BE2C (cell line): ENCODE data around the gene SNX30.
A peak's percentile ranks its signal among the peaks of the same experiment; 100 is the strongest.

Experiments
- DNase-seq: peaks from one replicate; pipeline ENCODE4 v3.0.0-alpha.2; 2020
- H3K27me3 ChIP-seq: fragments of 250-450 bp; sonication (Bioruptor Pico); 2 replicates; pipeline ENCODE4 v1.5.1; 2020; ENCODE audit warnings: mild to moderate bottlenecking
- H3K36me3 ChIP-seq: fragments of 250-450 bp; sonication (Bioruptor Pico); 2 replicates; pipeline ENCODE4 v1.5.1; 2020; ENCODE audit warnings: mild to moderate bottlenecking
- H3K4me1 ChIP-seq: fragments of 250-450 bp; sonication (Bioruptor Pico); 2 replicates; pipeline ENCODE4 v1.5.1; 2020
- H3K4me3 ChIP-seq: 2 replicates; pipeline ENCODE4 v1.5.1; 2011; ENCODE audit warnings: low read depth, low read length
- H3K9me3 ChIP-seq: fragments of 250-450 bp; sonication (Bioruptor Pico); 2 replicates; pipeline ENCODE4 v1.5.1; 2020
- CTCF ChIP-seq: IDR thresholded peaks from 2 replicates; pipeline ENCODE4 v1.5.1; 2012; ENCODE audit warnings: mild to moderate bottlenecking, low read depth, low read length

SNX30 gene

GRCh38 chr9:112817860-112818203, 67.3 kb downstream of the SNX30 start:
- Histone ChIP-seq H3K27me3 (no peaks in the 10 kb centered on the region), H3K9me3 (no peaks in the 10 kb centered on the region), H3K36me3 (no peaks in the 10 kb centered on the region), H3K4me3 (no peak overlapping the region), H3K4me1 (no peaks in the 10 kb centered on the region)
- TF ChIP-seq CTCF: no peak
- DNase-seq: no peak

DNA sequence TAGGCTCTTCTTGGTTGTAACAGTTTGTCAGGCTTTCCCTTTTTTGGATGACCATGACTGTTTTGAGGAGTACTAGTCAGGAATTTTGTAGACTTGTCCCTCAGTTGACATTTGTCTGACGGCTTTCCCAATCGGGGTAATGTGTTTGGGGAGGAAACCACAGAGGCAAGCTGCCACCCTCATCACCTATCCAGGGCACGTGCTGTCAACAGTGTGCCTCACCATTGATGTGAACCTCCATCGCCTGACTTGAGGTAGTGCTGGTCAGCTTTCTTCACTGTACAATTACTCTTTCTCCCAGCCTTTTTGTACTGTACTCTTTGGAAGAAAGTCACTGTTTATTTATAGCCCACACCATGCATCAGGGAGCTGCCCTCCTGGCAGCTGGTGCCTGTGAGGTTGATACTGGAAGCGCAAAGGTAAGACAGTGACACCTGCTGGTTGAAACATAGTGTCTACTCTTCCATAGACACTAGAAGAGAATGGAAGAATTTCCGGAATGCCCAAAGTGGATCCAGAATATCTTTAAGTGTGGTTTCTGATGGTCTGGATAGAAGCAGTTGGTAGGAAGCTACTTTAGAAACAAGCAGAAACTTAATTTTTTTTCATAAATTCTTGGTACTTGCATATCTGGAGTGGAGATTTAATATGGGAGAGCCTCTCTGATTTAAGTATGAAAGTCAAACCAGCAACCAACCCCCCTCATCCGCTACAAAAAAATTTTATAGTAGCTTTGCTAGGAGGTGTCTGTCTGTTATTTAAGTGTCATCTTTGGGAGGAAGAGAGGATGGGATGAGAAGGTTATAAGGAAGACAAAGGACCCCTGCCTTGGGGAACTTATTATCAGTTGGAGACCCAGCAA, 69.3 kb downstream of the SNX30 start:
- H3K4me3 ChIP-seq: no peak overlapping the region

GRCh38 chr9:112820881-112821280, 70.3 kb downstream of the SNX30 start:
- DNase-seq: no peak
- no peaks in the 10 kb centered on the region for H3K27me3 ChIP-seq
- no peak overlapping the region for H3K4me3 ChIP-seq
- no peaks in the 10 kb centered on the region for H3K36me3 ChIP-seq
- no peaks in the 10 kb centered on the region for H3K9me3 ChIP-seq
- H3K4me1 ChIP-seq: no peaks in the 10 kb centered on the region
- no peak for TF ChIP-seq CTCF

More for the DNA sequence above, 69.3 kb downstream of the SNX30 start:
- Histone ChIP-seq H3K36me3 (no peaks in the 10 kb centered on the region), H3K9me3 (no peaks in the 10 kb centered on the region), H3K27me3 (no peaks in the 10 kb centered on the region), H3K4me1 (no peaks in the 10 kb centered on the region)
- DNase-seq: peak; percentile 49
- TF ChIP-seq CTCF: peak; percentile 86

- no peaks in the 10 kb centered on the region for H3K4me1 ChIP-seq
- H3K4me3 ChIP-seq: no peak overlapping the region
- no peak for TF ChIP-seq CTCF
- H3K9me3 ChIP-seq: no peaks in the 10 kb centered on the region
- no peaks in the 10 kb centered on the region for H3K27me3 ChIP-seq
- no peak for DNase-seq
- H3K36me3 ChIP-seq: no peaks in the 10 kb centered on the region
Observed at GRCh38 chr9:112822618-112823017, 72.1 kb downstream of the SNX30 start.

- Histone ChIP-seq H3K9me3 (no peaks in the 10 kb centered on the region), H3K36me3 (no peaks in the 10 kb centered on the region), H3K4me3 (no peak overlapping the region), H3K27me3 (no peaks in the 10 kb centered on the region), H3K4me1 (no peaks in the 10 kb centered on the region)
- TF ChIP-seq CTCF: no peak
- DNase-seq: no peak
Observed at GRCh38 chr9:112823257-112823656, 72.7 kb downstream of the SNX30 start.

DNA sequence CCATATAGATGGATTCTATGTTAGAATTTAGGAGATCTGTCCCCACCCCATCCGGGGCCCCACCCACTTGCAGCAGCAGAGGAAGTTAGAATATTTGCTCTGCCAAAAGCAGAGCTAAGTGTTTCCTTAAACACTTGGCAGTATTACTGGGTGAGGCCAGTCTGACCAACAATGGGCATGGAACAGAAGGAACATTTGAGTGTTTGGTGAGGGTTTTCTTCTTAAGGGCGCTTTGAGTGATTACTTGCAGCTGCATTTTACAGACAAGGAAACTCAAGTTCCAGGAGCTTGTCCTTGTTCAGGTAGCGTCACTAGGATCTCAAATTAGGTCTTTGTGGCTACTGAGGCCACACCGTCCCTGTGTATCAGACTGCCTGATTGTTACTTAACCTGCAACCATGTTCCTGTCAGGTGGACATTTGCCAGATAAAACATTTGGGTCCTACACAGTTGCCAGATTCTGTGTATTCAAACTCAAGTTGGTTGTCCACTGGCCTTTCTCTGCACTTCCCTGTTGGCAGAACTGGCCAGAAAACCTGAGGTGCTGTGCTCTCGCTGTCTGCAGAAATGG, 80.8 kb downstream of the SNX30 start:
- DNase-seq: no peak
- no peak for TF ChIP-seq CTCF

More for the DNA sequence above, 80.8 kb downstream of the SNX30 start:
- Histone ChIP-seq H3K36me3 (no peaks in the 10 kb centered on the region), H3K4me3 (no peak overlapping the region), H3K4me1 (no peaks in the 10 kb centered on the region), H3K9me3 (no peaks in the 10 kb centered on the region), H3K27me3 (no peaks in the 10 kb centered on the region)
